ENCODE data around the gene NPAS2. TPM values are rescaled to one million over a fixed set of nuclear protein-coding genes. Genes with fewer than 3 reads are reported as not detected.

Gene NPAS2
- total RNA-seq, 2 donors from 2014 or later, result 24.2 to 45.8 TPM

- intact Hi-C loops (cut with DNase I), result no loop called here
- Histone ChIP-seq H3K27ac (no peak overlapping the region), H3K36me3 (peaks cover 0 to 3% of the 10 kb centered on the region in 2 donors), H3K27me3 (replicated peaks; ENCODE audit: insufficient read depth) (no peaks in the 10 kb centered on the region), H3K4me1 (replicated peaks) (no peaks in the 10 kb centered on the region), H3K4me3 (no peak overlapping the region), H3K9me3 (no peaks in the 10 kb centered on the region)
- TF ChIP-seq POLR2AphosphoS5 (IDR thresholded peaks at IDR 0.05), result no peak
- TF ChIP-seq POLR2A (IDR thresholded peaks at IDR 0.05), result no peak
- no peak for TF ChIP-seq CTCF (IDR thresholded peaks at IDR 0.05)
- 92% methylated on average over 5 of the region's 5 CpGs for WGBS
- DNase-seq (ENCODE audit: low spot score), result no peak
Observed at GRCh38 chr2:100997509-100998234, 177.7 kb downstream of the NPAS2 start.

DNA sequence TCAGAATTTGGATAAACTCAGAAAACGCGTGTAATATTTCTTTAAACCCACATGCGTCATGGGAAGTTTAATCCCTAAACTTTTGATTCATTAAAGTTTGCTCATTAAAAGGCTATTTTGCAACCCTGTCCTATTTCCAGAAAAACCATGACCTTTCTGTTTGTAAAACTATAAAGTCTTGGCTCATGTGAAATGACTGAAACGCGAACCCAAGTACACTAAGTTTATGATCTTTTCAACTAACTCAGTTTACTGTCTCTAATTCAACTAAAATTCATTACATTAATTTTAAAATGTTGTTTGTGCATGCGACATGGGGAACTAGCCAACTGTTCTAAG lies 178.3 kb downstream of the NPAS2 start:
- intact Hi-C loops (cut with DNase I), result no loop called here
- Histone ChIP-seq H3K9me3 (no peaks in the 10 kb centered on the region), H3K4me1 (replicated peaks) (no peaks in the 10 kb centered on the region), H3K36me3 (peaks cover 0 to 3% of the 10 kb centered on the region in 2 donors), H3K27me3 (replicated peaks; ENCODE audit: insufficient read depth) (no peaks in the 10 kb centered on the region), H3K4me3 (no peak overlapping the region), H3K27ac (no peak overlapping the region)
- DNase-seq (ENCODE audit: low spot score), result no peak
- TF ChIP-seq POLR2AphosphoS5 (IDR thresholded peaks at IDR 0.05), result peak; percentile 19
- no peak for TF ChIP-seq POLR2A (IDR thresholded peaks at IDR 0.05)
- WGBS, result 39% methylated on average over 6 of the region's 6 CpGs

- Histone ChIP-seq H3K36me3 (peaks cover 6 to 9% of the 10 kb centered on the region in 2 donors), H3K4me1 (replicated peaks) (peaks cover 2% of the 10 kb centered on the region), H3K27ac (no peak overlapping the region), H3K9me3 (no peaks in the 10 kb centered on the region), H3K27me3 (replicated peaks; ENCODE audit: insufficient read depth) (no peaks in the 10 kb centered on the region), H3K4me3 (no peak overlapping the region)
- DNase-seq (ENCODE audit: low spot score), result no peak
- no peak for TF ChIP-seq POLR2A (IDR thresholded peaks at IDR 0.05)
- TF ChIP-seq POLR2AphosphoS5 (IDR thresholded peaks at IDR 0.05), result no peak
- TF ChIP-seq CTCF (IDR thresholded peaks at IDR 0.05), result no peak
- 48% methylated on average over 2 of the region's 2 CpGs for WGBS
- intact Hi-C loops (cut with DNase I), result no loop called here
Observed at GRCh38 chr2:100999995-101000394, 180.1 kb downstream of the NPAS2 start.

GRCh38 chr2:101001691-101002561 lies 182.0 kb downstream of the NPAS2 start, which contains the start of gene RPL31:
RPL31 (plus strand) TSS chr2:101002289; CDS start chr2:101002702, 413 bp downstream.
- peaks cover 2% of the 10 kb centered on the region for H3K4me1 ChIP-seq (replicated peaks)
- H3K4me3 ChIP-seq, result peak within 1 kb of the TSS; percentile 55 to 73
- H3K27ac ChIP-seq, result peak within 1 kb of the TSS; percentile 77 to 81
- H3K9me3 ChIP-seq, result no peaks in the 10 kb centered on the region
- DNase-seq (ENCODE audit: low spot score), result peak; percentile 96
- TF ChIP-seq CTCF (IDR thresholded peaks at IDR 0.05) (no peak), POLR2A (IDR thresholded peaks at IDR 0.05) (peak; percentile 84), POLR2AphosphoS5 (IDR thresholded peaks at IDR 0.05) (peak; percentile 99)
- 6% methylated on average over 59 of the region's 59 CpGs for WGBS
- intact Hi-C loops (cut with DNase I), result no loop called here
- H3K27me3 ChIP-seq (replicated peaks; ENCODE audit: insufficient read depth), result no peaks in the 10 kb centered on the region
- peaks cover 5 to 16% of the 10 kb centered on the region in 2 donors for H3K36me3 ChIP-seq

DNA sequence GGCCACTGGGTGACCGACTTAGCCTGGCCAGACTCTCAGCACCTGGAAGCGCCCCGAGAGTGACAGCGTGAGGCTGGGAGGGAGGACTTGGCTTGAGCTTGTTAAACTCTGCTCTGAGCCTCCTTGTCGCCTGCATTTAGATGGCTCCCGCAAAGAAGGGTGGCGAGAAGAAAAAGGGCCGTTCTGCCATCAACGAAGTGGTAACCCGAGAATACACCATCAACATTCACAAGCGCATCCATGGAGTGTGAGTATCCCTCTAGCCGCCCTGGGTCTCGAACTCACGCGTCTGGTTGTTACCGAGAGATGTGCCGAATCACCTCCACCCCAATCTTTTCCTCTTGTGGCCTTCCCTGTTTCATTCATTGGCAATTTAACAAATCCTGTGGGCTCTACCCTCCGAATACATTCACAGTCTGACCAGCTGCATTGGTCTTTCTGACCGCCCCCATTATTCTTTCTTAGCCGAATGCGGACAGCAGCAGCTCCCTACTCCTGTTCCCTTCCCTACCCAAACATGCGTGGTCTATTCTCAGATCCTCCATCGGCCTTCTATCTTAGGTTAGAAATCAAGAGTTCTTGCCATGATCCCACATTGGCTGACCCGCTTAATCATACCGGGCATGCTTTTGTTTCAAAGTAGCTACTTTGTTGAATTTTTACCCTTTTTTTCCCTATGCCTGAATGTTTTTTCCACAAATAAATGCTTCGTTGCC lies 182.8 kb downstream of the NPAS2 start:
- H3K4me3 ChIP-seq, result peak overlapping the region; percentile 55 to 73
- H3K27me3 ChIP-seq (replicated peaks; ENCODE audit: insufficient read depth), result no peaks in the 10 kb centered on the region
- peaks cover 3% of the 10 kb centered on the region for H3K4me1 ChIP-seq (replicated peaks)
- peak overlapping the region; percentile 77 to 81 for H3K27ac ChIP-seq
- peaks cover 5 to 16% of the 10 kb centered on the region in 2 donors for H3K36me3 ChIP-seq
- TF ChIP-seq POLR2A (IDR thresholded peaks at IDR 0.05) (no peak), CTCF (IDR thresholded peaks at IDR 0.05) (no peak), POLR2AphosphoS5 (IDR thresholded peaks at IDR 0.05) (no peak)
- intact Hi-C loops (cut with DNase I), result no loop called here
- WGBS, result 2% methylated on average over 26 of the region's 26 CpGs
- DNase-seq (ENCODE audit: low spot score), result no peak
- H3K9me3 ChIP-seq, result no peaks in the 10 kb centered on the region
